ENCODE data around the gene CPA2.

DNA sequence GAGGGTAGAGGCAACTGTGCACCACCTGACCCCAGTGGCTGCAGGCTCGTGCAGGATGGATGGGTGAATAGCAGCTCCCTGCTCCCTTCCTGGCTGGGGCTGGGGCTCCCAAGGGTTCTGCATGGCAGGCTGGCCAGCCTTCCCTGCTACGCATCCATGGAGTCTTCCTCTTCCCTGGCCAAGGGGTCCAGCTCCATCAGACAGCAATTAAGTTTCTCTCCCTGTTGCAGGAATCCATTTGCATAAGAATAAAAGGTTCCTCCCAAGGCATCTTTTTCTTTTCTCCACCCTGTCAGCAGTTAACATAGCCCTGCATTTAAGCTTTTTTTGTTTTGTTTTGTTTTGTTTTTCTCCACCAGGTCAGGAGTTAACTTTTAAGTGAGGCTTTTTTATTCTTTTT, 10.0 kb upstream of the CPA2 start:
- TF ChIP-seq, protein P1, sequence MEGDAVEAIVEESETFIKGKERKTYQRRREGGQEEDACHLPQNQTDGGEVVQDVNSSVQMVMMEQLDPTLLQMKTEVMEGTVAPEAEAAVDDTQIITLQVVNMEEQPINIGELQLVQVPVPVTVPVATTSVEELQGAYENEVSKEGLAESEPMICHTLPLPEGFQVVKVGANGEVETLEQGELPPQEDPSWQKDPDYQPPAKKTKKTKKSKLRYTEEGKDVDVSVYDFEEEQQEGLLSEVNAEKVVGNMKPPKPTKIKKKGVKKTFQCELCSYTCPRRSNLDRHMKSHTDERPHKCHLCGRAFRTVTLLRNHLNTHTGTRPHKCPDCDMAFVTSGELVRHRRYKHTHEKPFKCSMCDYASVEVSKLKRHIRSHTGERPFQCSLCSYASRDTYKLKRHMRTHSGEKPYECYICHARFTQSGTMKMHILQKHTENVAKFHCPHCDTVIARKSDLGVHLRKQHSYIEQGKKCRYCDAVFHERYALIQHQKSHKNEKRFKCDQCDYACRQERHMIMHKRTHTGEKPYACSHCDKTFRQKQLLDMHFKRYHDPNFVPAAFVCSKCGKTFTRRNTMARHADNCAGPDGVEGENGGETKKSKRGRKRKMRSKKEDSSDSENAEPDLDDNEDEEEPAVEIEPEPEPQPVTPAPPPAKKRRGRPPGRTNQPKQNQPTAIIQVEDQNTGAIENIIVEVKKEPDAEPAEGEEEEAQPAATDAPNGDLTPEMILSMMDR (IDR thresholded peaks at IDR 0.05), result no peak
- TF ChIP-seq POLR2A (IDR thresholded peaks at IDR 0.05), result no peak
